Nephron (organoid): Measurements from ENCODE around the gene DNHD1.

Experiments
- H3K27ac Mint-ChIP-seq, 3 experiments: 2 replicates each; pipeline ENCODE4 v1.8.0; 2020; ENCODE audit warnings: mixed read lengths in 3 of 3, mild to moderate bottlenecking in 2 of 3, moderate library complexity in 1 of 3
- H3K27me3 Mint-ChIP-seq: 2 replicates; pipeline ENCODE4 v1.8.0; 2021; ENCODE audit warnings: low read depth, mild to moderate bottlenecking, moderate library complexity, mixed read lengths
- H3K36me3 Mint-ChIP-seq: 2 replicates; pipeline ENCODE4 v1.8.0; 2020; ENCODE audit warnings: low read depth, mixed read lengths
- H3K4me1 Mint-ChIP-seq: 2 replicates; pipeline ENCODE4 v1.8.0; 2020; ENCODE audit warnings: mixed read lengths
- H3K4me3 Mint-ChIP-seq, 3 experiments: 2 replicates each; pipeline ENCODE4 v1.8.0; 2020; ENCODE audit warnings: mild to moderate bottlenecking in 3 of 3, mixed read lengths in 3 of 3, moderate library complexity in 2 of 3
- H3K9me3 Mint-ChIP-seq: 2 replicates; pipeline ENCODE4 v1.8.0; 2020; ENCODE audit warnings: mixed read lengths
- CTCF ChIP-seq, 3 experiments: fragments of 200-600 bp; sonication (generic); IDR thresholded peaks; one replicate each; pipeline ENCODE4 v1.5.0; 2021; ENCODE audit warnings: antibody characterized with exemption in 3 of 3; ENCODE audit not compliant: unreplicated experiment in 3 of 3

Gene DNHD1

GRCh38 chr11:6469599-6469998 lies 27.5 kb upstream of the DNHD1 start:
- Mint-ChIP-seq H3K27ac (no peak overlapping the region), H3K4me3 (no peak overlapping the region), H3K36me3 (peaks cover 4% of the 10 kb centered on the region), H3K9me3 (no peaks in the 10 kb centered on the region), H3K4me1 (peaks cover 19% of the 10 kb centered on the region), H3K27me3 (no peaks in the 10 kb centered on the region)
- no peak for TF ChIP-seq CTCF (IDR thresholded peaks at IDR 0.05; ENCODE audit: unreplicated experiment in 3 of 3)

- Mint-ChIP-seq H3K4me1 (peaks cover 26% of the 10 kb centered on the region), H3K9me3 (no peaks in the 10 kb centered on the region), H3K4me3 (peak overlapping the region; percentile 84 to 92 (median 91)), H3K27me3 (no peaks in the 10 kb centered on the region), H3K36me3 (peaks cover 12% of the 10 kb centered on the region), H3K27ac (peak overlapping the region in 2 of 3 experiments; percentile 46 to 60)
- TF ChIP-seq CTCF (IDR thresholded peaks at IDR 0.05; ENCODE audit: unreplicated experiment in 3 of 3) = no peak
These were observed 24.1 kb upstream of the DNHD1 start for GRCh38 chr11:6472934-6473333.

- H3K4me1 Mint-ChIP-seq = peaks cover 26% of the 10 kb centered on the region
- no peaks in the 10 kb centered on the region for H3K9me3 Mint-ChIP-seq
- H3K27me3 Mint-ChIP-seq = no peaks in the 10 kb centered on the region
- H3K4me3 Mint-ChIP-seq = peak within 1 kb of the TSS; percentile 91 to 92 (median 92)
- peaks cover 17% of the 10 kb centered on the region for H3K36me3 Mint-ChIP-seq
- peak within 1 kb of the TSS; percentile 93 to 98 (median 94) for H3K27ac Mint-ChIP-seq
- TF ChIP-seq CTCF (IDR thresholded peaks at IDR 0.05; ENCODE audit: unreplicated experiment in 3 of 3) = peak in 1 of 3 experiments; percentile 43
These were observed 23.3 kb upstream of the DNHD1 start, which contains the start of gene TRIM3 for GRCh38 chr11:6473451-6474412. TSS of gene TRIM3 (minus strand) at chr11:6473941. CDS start at chr11:6465695, 8,246 bp downstream.

GRCh38 chr11:6474413-6474792 lies 22.7 kb upstream of the DNHD1 start:
- Mint-ChIP-seq H3K36me3 (peaks cover 23% of the 10 kb centered on the region), H3K27ac (peak overlapping the region; percentile 93 to 98 (median 94)), H3K27me3 (no peaks in the 10 kb centered on the region), H3K4me1 (peaks cover 31% of the 10 kb centered on the region), H3K4me3 (peak overlapping the region; percentile 85 to 90 (median 90)), H3K9me3 (no peaks in the 10 kb centered on the region)
- no peak for TF ChIP-seq CTCF (IDR thresholded peaks at IDR 0.05; ENCODE audit: unreplicated experiment in 3 of 3)

GRCh38 chr11:6474806-6475500 lies 22.1 kb upstream of the DNHD1 start:
- Mint-ChIP-seq H3K4me3 (peak overlapping the region; percentile 85 to 90 (median 90)), H3K36me3 (peaks cover 23% of the 10 kb centered on the region), H3K27me3 (no peaks in the 10 kb centered on the region), H3K27ac (peak overlapping the region; percentile 93 to 98 (median 94)), H3K9me3 (no peaks in the 10 kb centered on the region), H3K4me1 (peaks cover 35% of the 10 kb centered on the region)
- TF ChIP-seq CTCF (IDR thresholded peaks at IDR 0.05; ENCODE audit: unreplicated experiment in 3 of 3) = no peak
